ENCODE measurements around the gene STARD13.

The STARD13 gene

DNA sequence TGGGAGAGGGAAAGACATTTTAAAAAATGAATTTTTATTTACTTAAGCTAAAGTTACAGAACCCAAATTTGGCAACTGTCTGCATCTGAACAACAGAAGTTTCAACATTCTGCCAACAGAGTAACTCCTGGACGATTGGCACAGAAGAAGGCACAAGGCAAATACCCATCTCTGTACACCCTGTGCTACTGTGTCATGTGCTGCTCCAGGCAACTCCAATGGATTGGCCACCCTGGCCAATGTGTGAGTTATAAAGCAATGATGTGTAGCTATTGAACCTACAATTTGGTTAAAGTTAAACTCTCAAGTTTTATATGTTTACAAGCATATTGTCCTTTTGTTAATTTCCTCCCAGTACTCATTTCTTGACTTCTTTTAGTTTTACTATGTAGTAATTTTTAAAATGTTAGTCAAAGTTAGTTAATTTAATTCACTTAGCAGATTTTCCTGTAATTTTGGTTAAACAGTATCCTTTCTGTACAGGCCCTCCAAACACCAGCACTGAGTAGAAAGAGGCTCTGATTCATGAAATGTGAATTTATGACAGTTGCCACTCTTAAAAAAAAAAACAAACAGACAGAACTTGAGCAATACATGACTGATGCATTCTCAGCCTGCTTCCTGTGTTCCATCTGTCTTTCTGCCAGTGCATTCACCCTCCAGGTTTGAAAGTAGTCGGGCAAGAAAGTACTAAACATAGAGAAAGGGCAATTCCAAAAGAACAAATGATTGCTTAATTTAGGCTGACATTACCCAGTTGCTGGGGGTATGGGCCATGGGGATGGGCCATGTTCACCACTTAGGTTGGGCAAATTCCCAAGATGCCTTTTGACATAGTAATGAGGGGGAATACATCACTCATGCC is 5.9 kb downstream of the STARD13 start:
- TF ChIP-seq RAD21 (IDR thresholded peaks at IDR 0.05; ENCODE audit: low read depth), result no peak
- TF ChIP-seq FOXM1 (IDR thresholded peaks at IDR 0.05; ENCODE audit: borderline replicate concordance, low read depth), result no peak; the same call in 1 of the 2 replicates
- peak; percentile 80 for TF ChIP-seq CEBPB (IDR thresholded peaks at IDR 0.05)
- TF ChIP-seq MAX (IDR thresholded peaks at IDR 0.05), result no peak
- TF ChIP-seq ZBTB7A (IDR thresholded peaks at IDR 0.05; ENCODE audit: low read depth), result no peak
- TF ChIP-seq TCF12 (IDR thresholded peaks at IDR 0.05; ENCODE audit: low read depth), result peak; percentile 53; the same call in 1 of the 2 replicates
- no peak for TF ChIP-seq YY1 (IDR thresholded peaks at IDR 0.05; ENCODE audit: low read depth)
- no peak for TF ChIP-seq REST (IDR thresholded peaks at IDR 0.05; ENCODE audit: low read depth)
- no peak; the same call in 1 of the 2 replicates for TF ChIP-seq TEAD4 (IDR thresholded peaks at IDR 0.05)
- TF ChIP-seq NFIC (IDR thresholded peaks at IDR 0.05), result no peak
- TF ChIP-seq EP300 (IDR thresholded peaks at IDR 0.05; ENCODE audit: borderline replicate concordance), result peak; percentile 32; the same call in 1 of the 2 replicates
- no peak for TF ChIP-seq EGR1 (IDR thresholded peaks at IDR 0.05)
- TF ChIP-seq CREB1 (IDR thresholded peaks at IDR 0.05; ENCODE audit: low read depth), result no peak
- TF ChIP-seq TAF1 (IDR thresholded peaks at IDR 0.05; ENCODE audit: low read depth), result no peak
- TF ChIP-seq, protein P1, sequence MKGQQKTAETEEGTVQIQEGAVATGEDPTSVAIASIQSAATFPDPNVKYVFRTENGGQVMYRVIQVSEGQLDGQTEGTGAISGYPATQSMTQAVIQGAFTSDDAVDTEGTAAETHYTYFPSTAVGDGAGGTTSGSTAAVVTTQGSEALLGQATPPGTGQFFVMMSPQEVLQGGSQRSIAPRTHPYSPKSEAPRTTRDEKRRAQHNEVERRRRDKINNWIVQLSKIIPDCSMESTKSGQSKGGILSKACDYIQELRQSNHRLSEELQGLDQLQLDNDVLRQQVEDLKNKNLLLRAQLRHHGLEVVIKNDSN (IDR thresholded peaks at IDR 0.05), result no peak

GRCh38 chr13:33278913-33279312 is 6.6 kb downstream of the STARD13 start:
- no peak for TF ChIP-seq TCF12 (IDR thresholded peaks at IDR 0.05; ENCODE audit: low read depth)
- no peak for TF ChIP-seq TAF1 (IDR thresholded peaks at IDR 0.05; ENCODE audit: low read depth)
- TF ChIP-seq EGR1 (IDR thresholded peaks at IDR 0.05), result no peak
- TF ChIP-seq ZBTB7A (IDR thresholded peaks at IDR 0.05; ENCODE audit: low read depth), result no peak
- no peak for TF ChIP-seq RAD21 (IDR thresholded peaks at IDR 0.05; ENCODE audit: low read depth)
- TF ChIP-seq MAX (IDR thresholded peaks at IDR 0.05), result no peak
- TF ChIP-seq, protein P1 (IDR thresholded peaks at IDR 0.05), result no peak
- no peak for TF ChIP-seq REST (IDR thresholded peaks at IDR 0.05; ENCODE audit: low read depth)
- no peak for TF ChIP-seq TEAD4 (IDR thresholded peaks at IDR 0.05)
- no peak for TF ChIP-seq EP300 (IDR thresholded peaks at IDR 0.05; ENCODE audit: borderline replicate concordance)
- no peak for TF ChIP-seq YY1 (IDR thresholded peaks at IDR 0.05; ENCODE audit: low read depth)
- no peak for TF ChIP-seq CEBPB (IDR thresholded peaks at IDR 0.05)
- no peak for TF ChIP-seq NFIC (IDR thresholded peaks at IDR 0.05)
- TF ChIP-seq CREB1 (IDR thresholded peaks at IDR 0.05; ENCODE audit: low read depth), result no peak
- no peak for TF ChIP-seq FOXM1 (IDR thresholded peaks at IDR 0.05; ENCODE audit: borderline replicate concordance, low read depth)

- no peak for TF ChIP-seq CEBPB (IDR thresholded peaks at IDR 0.05)
- no peak for TF ChIP-seq FOXM1 (IDR thresholded peaks at IDR 0.05; ENCODE audit: borderline replicate concordance, low read depth)
- no peak for TF ChIP-seq ZBTB7A (IDR thresholded peaks at IDR 0.05; ENCODE audit: low read depth)
- TF ChIP-seq NFIC (IDR thresholded peaks at IDR 0.05), result no peak
- TF ChIP-seq TCF12 (IDR thresholded peaks at IDR 0.05; ENCODE audit: low read depth), result no peak
- no peak for TF ChIP-seq MAX (IDR thresholded peaks at IDR 0.05)
- TF ChIP-seq, protein P1 (IDR thresholded peaks at IDR 0.05), result no peak
- TF ChIP-seq CREB1 (IDR thresholded peaks at IDR 0.05; ENCODE audit: low read depth), result no peak
These were observed 7.6 kb downstream of the STARD13 start for GRCh38 chr13:33277946-33278345.

- TF ChIP-seq TCF12 (IDR thresholded peaks at IDR 0.05; ENCODE audit: low read depth), result no peak
- TF ChIP-seq TAF1 (IDR thresholded peaks at IDR 0.05; ENCODE audit: low read depth), result no peak
- TF ChIP-seq FOXM1 (IDR thresholded peaks at IDR 0.05; ENCODE audit: borderline replicate concordance, low read depth), result no peak
- TF ChIP-seq EGR1 (IDR thresholded peaks at IDR 0.05), result no peak
- TF ChIP-seq MAX (IDR thresholded peaks at IDR 0.05), result no peak
- no peak for TF ChIP-seq NFIC (IDR thresholded peaks at IDR 0.05)
- no peak for TF ChIP-seq CEBPB (IDR thresholded peaks at IDR 0.05)
- TF ChIP-seq EP300 (IDR thresholded peaks at IDR 0.05; ENCODE audit: borderline replicate concordance), result no peak
- TF ChIP-seq, protein P1 (IDR thresholded peaks at IDR 0.05), result no peak
- no peak for TF ChIP-seq TEAD4 (IDR thresholded peaks at IDR 0.05)
- TF ChIP-seq CREB1 (IDR thresholded peaks at IDR 0.05; ENCODE audit: low read depth), result no peak
- TF ChIP-seq YY1 (IDR thresholded peaks at IDR 0.05; ENCODE audit: low read depth), result no peak
These were observed 8.4 kb downstream of the STARD13 start for GRCh38 chr13:33277037-33277740.

All from Ishikawa (cell line).